Stimulated activated CD8-positive, alpha-beta memory T cell treated with anti-CD3 and anti-CD28 coated beads, Interleukin-15, amount 100 ng/mL, for 4 hours (primary cell): ENCODE data around the gene RAB31.

Source experiments
- DNase-seq, 2 donors: peaks; one replicate each; pipeline ENCODE4 v3.0.0-alpha.2; 2020; ENCODE audit warnings: low read depth in 2 of 2

The RAB31 gene

DNA sequence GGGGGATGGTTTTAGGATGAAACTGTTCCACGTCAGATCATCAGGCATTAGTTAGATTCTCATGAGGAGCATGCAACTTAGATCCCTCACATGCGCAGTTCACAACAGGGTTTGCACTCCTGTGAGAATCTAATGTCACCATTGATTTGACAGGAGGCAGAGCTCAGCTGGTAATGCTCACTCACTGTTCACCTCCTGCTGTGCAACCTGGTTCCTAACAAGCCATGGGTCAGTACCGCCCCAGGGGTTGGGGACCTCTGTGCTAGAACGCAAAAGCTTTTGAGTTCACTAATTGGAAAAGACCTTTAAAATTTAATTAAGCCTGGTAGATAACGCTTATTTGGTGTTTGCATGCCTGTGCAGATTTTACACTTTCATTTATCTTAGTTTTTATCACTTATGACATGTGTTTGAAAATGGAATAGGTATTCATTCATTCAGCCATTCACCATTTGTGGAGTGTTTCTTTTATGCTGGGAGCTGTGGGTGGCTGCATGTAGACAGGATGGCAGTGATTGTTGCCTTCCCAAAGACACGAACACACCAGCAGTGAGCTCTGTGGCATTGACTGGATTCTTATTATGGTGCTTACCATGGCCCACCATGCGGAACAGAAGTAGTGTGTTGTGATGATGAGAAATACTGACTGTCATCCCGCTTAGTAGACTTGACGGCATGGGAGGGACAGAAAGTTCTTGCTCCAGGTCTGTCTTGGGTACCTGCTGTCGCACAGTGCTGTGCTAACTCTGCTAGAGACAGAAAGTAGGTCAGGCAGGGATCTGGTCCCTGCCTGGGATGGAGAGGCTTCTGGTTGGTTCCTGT, 6.4 kb downstream of the RAB31 start:
- no peak for DNase-seq

DNA sequence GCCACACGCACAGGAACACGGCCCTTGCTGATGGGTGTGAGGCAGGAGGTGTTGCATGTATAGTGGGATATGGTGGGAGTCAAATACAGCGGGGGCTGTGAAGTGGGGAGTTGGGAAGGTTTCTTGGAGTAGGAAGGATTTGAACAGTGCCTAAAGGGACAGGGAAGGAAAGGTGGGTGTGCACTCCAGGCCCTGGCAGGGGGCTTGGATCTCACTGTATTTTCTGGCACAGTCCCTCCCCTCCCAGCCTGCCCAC, 6.9 kb downstream of the RAB31 start:
- DNase-seq = no peak

GRCh38 chr18:9715978-9716774, 8.1 kb downstream of the RAB31 start:
- DNase-seq = no peak

DNA sequence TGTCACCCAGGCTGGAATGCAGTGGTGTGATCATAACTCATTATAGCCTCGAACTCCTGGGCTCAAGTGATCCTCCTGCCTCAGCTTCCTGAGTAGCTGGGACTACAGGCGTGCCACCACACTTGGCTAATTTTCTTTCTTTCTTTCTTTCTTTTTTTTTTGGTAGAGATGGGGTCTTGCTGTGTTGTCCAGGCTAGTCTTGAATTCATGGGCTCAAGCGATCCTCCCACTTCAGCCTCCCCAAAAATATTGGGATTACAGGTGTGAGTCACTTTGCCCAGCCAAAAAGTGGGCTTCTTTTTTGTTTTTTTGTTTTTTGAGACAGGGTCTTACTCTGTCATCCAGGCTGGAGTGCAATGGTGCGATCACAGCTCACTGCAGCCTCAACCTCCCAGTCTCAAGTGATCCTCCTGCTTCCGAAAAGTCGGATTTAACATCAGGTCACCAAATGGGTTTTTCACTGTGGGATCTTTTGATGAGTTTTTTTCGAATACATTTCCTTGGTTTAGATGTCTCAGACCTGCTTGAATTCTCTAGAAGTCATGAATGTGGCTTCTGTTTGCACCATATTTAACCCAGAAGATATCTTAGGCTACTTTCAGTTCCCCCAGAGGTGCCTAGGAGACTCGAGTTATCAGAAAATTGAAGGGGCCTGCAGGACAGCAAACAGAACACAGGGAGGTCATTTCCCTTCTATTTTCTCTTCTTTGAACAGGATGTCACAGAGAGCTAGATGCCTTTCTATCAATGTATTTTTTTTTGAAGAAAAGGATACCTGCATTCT, 8.9 kb downstream of the RAB31 start:
- DNase-seq = no peak

- no peak for DNase-seq
These were observed 11.4 kb downstream of the RAB31 start for GRCh38 chr18:9719421-9719981.

DNA sequence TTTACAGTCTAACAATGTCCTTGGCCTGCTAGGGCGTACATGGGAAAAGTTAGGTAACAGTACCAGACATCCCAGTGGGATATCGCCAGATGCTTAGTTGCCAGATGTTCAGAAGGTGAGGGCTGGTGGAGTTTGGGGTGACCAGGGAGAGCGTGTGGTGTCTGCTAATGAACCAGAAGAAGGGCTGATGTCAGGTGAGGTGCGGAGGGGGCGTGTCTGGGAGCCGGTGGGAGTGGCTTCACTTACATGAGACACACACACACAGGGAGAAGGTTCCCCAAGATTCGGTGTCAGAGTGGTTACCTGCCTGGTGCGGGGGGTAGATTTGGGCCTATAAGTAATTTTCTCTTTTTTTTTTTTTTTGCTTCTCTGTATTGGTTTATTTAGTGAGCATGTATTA, 12.2 kb downstream of the RAB31 start:
- DNase-seq = no peak

DNA sequence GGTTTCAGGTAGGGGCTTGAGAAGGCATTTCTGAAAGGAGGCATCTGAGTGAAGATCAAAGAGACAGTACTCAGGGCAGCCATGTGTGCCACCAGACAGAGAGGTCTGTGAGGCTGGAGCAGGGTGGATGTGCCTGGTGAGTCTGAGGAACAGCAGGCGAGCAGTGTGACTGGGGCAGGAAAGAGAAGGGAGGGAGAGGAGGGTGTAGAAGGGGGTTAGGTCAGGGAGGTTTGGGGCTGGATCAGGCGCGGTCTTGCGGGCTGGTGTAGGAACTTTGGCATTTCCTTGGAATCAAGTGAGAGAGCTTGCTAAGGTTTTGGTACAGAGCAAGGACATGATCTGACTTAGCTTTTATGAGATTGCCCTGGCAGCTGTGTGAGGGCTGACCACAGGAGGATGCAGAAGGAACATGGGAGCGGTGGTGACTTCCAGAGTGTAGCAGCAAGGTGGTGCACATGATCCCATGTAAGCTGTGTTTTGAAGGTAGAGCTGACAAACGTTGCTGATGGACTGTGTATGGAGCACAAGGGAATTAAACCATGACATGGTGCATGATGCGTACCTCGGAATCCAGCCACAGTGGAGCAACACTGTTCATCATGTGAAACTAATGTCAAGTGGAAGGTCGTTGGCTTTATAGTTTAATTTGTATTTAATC, 13.9 kb downstream of the RAB31 start:
- no peak for DNase-seq

DNA sequence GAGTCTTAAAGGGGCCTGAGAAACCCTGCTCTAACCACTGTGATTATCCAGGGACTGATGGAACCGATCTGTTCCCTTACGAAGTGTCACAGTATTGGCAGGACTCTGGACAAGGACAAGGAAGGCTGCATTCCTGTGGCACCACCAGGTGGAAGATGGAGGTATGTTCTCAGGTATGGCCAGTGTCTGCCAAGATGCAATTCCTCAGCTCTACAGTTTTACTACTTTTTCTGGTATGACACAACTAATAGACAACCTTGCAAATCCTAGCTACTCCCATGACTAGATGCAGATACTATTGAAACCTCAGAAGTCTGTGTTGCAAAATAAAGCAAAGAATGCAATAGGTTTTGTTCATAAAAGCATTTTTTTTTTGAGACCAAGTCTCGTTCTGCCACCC, 14.6 kb downstream of the RAB31 start:
- DNase-seq = no peak

DNA sequence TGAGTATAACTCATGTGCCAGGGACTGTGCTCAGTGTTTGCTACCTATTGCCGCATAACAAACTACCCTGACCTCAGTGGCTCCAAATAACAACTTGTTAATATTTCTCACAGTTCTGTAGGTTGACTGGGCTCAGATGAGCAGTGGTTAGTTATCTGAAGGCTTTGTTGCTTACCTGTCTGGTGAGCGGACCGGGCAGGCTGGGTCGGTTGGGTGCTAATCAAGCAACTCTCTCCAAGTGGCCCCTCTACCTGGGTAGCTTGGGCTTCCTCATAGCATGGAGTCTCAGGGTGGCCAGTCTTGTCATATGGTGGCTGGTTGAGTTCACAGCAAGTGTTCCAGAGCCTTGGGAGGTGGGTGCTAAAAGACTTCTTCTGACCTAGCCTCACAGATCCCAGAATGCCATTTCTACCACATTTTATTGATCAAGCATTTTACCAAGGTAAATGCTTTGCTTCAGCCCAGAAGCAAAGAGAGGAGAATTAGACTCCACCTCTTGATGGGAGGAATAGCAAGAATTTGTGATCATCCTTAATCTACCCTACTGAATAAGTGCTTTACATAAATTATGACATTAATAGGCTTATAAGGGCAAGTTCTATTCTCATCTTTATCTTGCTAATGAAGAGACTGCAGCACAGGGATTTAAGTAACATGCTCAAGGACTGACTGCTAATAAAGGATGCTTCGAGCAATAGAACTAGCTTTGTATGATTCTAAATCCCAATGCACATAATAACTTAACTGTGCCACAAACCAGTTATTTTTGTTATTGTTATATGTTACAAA, 16.9 kb downstream of the RAB31 start:
- no peak for DNase-seq

DNA sequence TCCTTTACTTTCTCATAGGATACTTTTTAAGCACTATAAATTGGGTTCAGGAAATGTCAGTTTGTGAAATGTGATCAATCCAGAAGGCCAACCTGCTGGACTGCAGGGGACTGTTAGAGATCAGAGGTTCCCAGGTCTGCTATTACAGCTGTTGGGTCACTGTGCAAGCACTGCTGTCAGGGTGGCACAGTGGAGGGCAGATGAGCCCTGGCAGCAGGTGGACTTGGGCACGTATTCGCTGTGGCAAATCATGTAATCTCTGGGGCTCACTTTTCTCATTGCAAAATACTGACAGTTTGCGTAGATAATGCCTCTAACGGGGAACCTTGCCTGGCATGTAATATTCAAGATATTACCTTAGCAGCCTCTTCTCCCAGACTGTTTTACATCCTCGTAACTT, 18.1 kb downstream of the RAB31 start:
- DNase-seq = no peak

DNA sequence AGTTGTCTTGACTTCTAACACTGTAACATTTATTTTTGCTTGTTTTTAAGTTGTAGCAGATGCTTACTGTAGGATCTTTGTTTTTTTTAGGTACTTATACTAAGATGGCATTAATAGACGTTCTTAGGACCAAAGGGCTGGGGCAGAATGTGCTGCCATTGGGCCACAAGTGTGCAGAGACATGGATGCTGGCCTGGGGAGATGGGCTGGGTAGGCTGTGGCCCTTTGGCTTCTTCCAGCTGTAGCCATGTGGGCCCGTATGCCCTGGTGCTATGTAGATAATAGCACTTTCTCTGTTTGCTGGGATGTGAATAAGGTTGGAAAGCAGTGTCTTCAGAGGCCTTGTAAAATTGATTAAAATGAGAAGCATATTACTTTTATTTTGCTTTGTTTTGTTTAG, 18.8 kb downstream of the RAB31 start:
- DNase-seq = no peak

DNA sequence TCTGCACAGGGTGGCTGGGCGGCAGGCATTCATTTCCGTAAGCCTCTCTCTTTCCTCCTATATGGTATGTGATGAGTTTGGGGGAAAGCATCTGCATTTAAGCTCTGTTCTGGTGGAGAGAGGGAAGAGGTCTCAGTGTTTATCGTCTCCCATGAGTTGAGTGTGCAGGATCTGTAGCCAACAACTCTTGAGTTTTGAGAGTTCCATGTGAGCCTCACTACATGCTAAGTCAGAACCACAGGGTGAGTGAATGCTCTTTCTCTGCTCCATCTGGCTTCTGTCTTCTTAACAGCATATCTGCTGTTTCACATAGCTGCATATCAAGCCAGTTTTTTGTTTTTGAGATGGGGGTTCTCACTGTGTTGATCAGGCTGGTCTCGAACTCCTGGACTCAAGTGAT, 22.7 kb downstream of the RAB31 start:
- DNase-seq = no peak

DNA sequence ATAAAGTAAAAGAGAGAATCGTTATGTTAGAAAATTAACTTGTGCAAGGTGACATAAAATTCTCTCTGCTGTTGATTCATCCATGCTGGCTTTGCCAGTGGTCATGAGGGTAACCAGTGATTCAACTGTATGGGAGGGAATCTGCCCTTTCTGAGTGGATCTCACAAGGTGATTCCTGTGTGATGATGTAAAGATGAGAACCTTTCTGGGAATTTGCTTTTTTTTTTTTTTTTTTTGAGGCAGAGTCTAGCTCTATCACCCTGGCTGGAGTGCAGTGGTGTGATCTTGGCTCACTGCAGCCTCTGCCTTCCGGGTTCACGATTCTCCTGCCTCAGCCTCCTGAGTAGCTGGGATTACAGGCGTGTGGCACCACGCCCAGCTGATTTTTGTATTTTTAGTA, 23.3 kb downstream of the RAB31 start:
- no peak for DNase-seq

GRCh38 chr18:9732031-9732430, 23.9 kb downstream of the RAB31 start:
- no peak for DNase-seq

GRCh38 chr18:9734189-9734588, 26.1 kb downstream of the RAB31 start:
- DNase-seq = no peak

DNA sequence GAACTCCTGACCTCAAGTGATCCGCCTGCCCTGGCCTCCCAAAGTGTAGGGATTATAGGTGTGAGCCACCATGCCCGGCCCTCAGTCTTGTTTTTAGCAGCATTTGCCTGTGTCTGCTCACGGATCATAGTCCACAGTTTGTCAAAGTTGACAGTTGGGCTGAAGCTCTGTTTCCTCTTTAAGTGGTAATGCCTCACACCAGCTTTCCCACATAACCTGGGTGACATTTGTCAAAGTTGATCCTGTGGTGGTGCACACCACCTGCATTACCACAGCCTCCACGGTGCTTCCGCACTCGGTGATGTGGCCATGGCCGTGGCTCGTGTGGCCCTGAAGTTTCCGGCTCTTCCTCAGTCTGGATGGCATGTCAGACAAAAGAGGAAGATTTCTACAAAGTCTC, 27.1 kb downstream of the RAB31 start:
- DNase-seq = no peak

- DNase-seq = no peak
These were observed 27.8 kb downstream of the RAB31 start for GRCh38 chr18:9735879-9736278.

GRCh38 chr18:9736286-9736835, 28.3 kb downstream of the RAB31 start:
- no peak for DNase-seq

- DNase-seq = no peak
These were observed 28.9 kb downstream of the RAB31 start for GRCh38 chr18:9737006-9737405.

DNA sequence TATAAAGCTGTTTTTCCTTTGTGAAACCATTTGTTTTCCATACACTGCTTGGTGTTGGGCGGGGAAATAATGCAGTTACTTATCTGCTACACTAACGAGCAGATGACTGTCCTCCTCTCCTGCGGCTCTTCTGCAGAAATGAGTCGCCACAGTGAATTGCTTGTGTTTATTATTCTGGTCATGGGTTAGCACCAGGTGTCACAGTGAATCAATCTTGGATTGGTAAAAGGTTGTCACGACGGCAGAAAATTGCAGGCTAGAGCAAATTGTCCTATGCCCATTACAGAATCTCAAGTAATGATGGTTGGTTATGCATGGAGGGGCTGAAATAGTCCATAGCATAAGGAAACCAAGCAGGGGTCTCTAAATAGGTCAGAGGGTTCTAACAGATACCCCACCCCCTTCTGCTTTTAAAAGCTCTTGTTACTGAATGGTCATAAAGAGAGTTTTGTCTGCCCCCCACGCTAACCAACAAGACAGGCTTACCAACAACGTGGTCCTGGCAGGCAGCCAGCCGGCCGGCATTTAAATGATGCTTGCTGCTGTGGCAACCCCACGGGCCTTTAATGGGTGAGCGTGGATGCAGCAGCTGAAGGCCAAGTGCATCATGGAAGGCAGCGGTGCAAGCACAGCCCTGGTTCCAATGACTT, 29.5 kb downstream of the RAB31 start:
- no peak for DNase-seq
